ENCODE measurements around the gene NDUFA6.
"Not testable (repeated sequence)": the region's sequence is repeated elsewhere in the genome, so short reads cannot be mapped to it uniquely, and the experiment has no call there.

Gene NDUFA6

GRCh38 chr22:42130639-42131431 is 40.3 kb upstream of the NDUFA6 start, which contains the start of gene CYP2D6:
Gene CYP2D6, minus strand, starts transcription at chr22:42130810. Its CDS starts 19 bp downstream, at chr22:42130791.
- not testable (repeated sequence) for TF ChIP-seq CTCF (IDR thresholded peaks at IDR 0.05)

GRCh38 chr22:42127606-42128005 is 37.0 kb upstream of the NDUFA6 start:
- no peak for TF ChIP-seq CTCF (IDR thresholded peaks at IDR 0.05)

- no peak for TF ChIP-seq CTCF (IDR thresholded peaks at IDR 0.05)
Observed at GRCh38 chr22:42116848-42117424, 26.4 kb upstream of the NDUFA6 start.

GRCh38 chr22:42114721-42115120 is 24.1 kb upstream of the NDUFA6 start:
- peak; percentile 7; the same call in 1 of the 2 replicates for TF ChIP-seq CTCF (IDR thresholded peaks at IDR 0.05)

- no peak for TF ChIP-seq CTCF (IDR thresholded peaks at IDR 0.05)
Observed at GRCh38 chr22:42111798-42112197, 21.2 kb upstream of the NDUFA6 start.

GRCh38 chr22:42108848-42109247 is 18.3 kb upstream of the NDUFA6 start:
- no peak for TF ChIP-seq CTCF (IDR thresholded peaks at IDR 0.05)

GRCh38 chr22:42101199-42101598 is 10.6 kb upstream of the NDUFA6 start:
- no peak for TF ChIP-seq CTCF (IDR thresholded peaks at IDR 0.05)

All from LNCAP (cell line).